ENCODE measurements around the gene LPP.
"Not testable (repeated sequence)": the region's sequence is repeated elsewhere in the genome, so short reads cannot be mapped to it uniquely, and the experiment has no call there.

LPP gene

GRCh38 chr3:188700918-188701317 is 547.0 kb downstream of the LPP start:
- no peak for DNase-seq (ENCODE audit: low read depth, low spot score)

- DNase-seq (ENCODE audit: low read depth, low spot score): no peak
Observed at GRCh38 chr3:188701485-188701969, 547.6 kb downstream of the LPP start.

- DNase-seq (ENCODE audit: low read depth, low spot score): not testable (repeated sequence)
Observed at GRCh38 chr3:188702028-188702427, 548.1 kb downstream of the LPP start.

- no peak for DNase-seq (ENCODE audit: low read depth, low spot score)
Observed at GRCh38 chr3:188706176-188706575, 552.2 kb downstream of the LPP start.

DNA sequence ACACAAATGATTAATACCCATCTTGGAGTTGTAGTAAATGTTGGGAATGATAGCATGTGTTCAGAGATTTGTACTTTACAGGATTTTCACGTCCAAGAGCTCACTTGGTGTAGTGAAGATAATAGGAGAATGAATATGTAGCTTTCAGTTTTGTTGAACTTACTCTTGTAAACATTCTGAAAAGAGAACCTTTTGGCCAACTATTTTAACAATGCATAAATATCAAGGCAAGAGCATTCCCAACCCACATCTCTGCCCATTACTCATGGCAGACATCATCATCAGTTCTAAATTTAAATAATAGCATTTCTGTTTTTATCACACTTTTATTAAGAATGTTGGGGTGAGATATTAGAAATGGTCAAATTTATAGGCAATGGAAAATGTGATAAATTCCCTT is 552.6 kb downstream of the LPP start:
- DNase-seq (ENCODE audit: low read depth, low spot score): no peak

DNA sequence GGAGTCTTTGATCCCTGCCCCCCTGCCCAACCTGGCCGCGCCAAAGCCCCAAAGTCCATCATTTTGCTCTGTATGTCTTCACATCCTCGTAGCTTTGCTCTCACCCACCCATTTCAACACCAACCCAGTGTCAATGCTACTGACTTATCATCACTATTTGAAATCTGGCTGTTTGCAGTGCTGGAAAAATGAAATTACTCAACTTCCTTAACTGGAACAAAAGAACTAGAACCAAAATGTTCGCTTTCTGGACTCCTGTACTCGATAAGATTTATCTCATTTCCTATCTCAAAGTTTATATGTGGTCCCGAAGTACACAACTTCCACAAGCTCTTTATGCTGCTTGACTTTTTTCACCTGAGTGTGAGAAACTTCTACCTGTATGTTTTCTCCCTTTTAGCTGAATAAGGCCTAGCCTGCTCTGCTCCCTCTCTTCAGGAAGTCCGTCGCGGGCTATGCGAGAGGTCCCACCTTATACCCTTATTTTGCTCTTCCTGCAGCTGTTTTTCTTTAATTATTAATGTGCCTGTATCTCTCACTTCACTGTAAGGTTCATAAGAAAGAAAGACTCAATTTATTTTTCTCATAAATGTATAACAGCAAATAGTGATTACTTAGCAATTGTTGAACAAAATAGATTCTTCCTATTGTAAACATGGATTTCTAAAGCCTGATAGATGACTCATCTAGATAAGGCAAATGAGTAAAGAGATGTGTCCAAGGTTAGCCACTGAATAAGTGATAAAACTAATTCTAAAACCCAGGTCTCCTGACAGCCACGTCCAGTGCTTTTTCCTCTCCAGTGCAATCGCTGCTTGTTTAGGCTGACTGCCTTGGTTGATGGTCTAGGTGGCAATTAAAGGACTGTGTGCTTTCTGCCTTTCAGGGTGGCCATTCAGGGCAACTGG is 553.7 kb downstream of the LPP start:
- no peak for DNase-seq (ENCODE audit: low read depth, low spot score)

GRCh38 chr3:188711881-188712247 is 557.9 kb downstream of the LPP start:
- DNase-seq (ENCODE audit: low read depth, low spot score): no peak

DNA sequence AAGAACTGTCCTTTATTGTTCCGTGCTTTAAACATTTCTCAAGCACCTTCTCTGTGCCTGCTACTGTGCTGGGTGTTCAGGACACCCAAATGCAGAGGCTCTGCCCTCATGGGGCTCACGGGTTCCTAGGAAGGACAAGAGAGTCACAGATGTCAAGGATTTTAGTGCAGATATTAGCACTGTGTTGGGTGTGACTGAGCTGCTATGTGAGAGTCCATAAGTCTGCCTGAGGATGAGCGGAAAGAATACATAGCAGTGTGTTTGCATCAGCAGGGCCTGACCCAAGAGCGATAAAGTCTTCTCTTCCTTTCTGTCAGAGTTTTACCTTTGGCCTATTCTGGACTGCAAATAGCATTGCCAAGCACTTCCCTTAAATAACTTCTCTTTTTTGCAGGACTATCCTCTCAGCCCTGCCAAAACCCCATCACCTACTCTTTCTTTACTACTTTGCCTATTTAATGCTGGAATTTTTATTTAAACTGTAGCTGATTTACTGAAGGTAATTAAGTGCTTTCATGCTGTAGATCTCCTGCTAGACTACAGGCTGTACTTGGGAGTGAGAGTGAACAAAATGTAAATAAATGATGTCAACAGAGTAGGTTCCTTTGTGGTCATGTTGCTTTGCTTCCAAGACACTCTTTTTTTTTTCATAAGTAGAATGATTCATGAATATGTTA is 558.4 kb downstream of the LPP start:
- DNase-seq (ENCODE audit: low read depth, low spot score): no peak

GRCh38 chr3:188712991-188713390 is 559.0 kb downstream of the LPP start:
- DNase-seq (ENCODE audit: low read depth, low spot score): no peak

GRCh38 chr3:188719545-188719944 is 565.6 kb downstream of the LPP start:
- DNase-seq (ENCODE audit: low read depth, low spot score): no peak

DNA sequence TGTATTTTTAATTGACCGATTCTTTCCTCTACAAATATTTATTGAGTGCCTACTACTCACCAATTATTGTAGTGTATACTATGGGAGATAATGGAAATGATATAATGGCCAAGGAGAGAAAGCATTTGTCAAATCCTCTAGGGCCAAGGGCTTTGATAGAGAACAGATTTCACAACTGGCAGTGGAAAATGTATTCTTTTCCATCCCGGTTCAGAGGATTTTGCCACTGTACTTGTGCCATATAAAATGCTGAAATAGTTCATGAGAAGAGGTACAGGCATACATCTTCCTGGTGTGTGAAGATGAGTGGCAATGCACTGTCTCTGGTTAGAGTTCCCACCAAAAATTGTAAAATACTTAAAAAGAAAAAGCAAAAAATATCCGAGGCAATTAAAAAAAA is 566.3 kb downstream of the LPP start:
- DNase-seq (ENCODE audit: low read depth, low spot score): no peak

GRCh38 chr3:188720636-188721035 is 566.7 kb downstream of the LPP start:
- DNase-seq (ENCODE audit: low read depth, low spot score): no peak

DNA sequence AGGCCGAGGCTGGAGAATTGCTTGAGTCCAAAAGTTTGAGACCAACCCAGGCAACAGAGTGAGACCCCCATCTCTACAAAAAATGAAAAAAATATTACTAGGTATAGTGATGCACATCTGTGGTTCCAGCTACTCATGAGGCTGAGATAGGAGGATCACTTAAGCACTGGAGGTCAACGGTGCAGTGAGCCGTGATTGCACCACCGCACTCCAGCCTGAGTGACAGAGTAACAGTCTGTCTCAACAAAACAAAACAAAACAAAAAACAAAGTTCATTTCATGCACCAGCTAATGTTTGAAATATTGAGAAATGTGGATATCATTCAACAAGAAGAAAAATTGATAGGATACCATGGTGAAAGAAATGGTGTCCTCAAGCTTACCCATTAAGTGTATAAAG is 567.4 kb downstream of the LPP start:
- no peak for DNase-seq (ENCODE audit: low read depth, low spot score)

- DNase-seq (ENCODE audit: low read depth, low spot score): no peak
Observed at GRCh38 chr3:188721990-188722389, 568.0 kb downstream of the LPP start.

GRCh38 chr3:188722963-188723362 is 569.0 kb downstream of the LPP start:
- no peak for DNase-seq (ENCODE audit: low read depth, low spot score)

DNA sequence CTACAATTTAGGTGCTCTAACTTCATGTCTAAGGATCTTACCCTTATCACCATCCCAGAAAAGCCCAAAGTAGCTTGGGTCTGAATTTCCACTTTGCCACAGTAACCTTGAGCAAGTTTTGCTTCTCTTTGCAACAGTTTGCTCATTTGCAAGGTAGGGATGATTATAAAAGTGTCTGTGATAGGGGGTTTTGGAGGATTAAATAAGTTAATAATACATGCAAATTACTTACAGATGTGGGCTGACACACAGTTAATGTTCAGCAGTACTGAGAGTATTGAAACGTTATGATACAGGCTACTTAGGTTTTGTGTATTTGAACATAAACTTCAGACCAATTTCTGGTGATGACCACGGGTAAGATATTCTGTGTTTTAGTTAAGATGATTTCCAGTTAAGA is 573.1 kb downstream of the LPP start:
- no peak for DNase-seq (ENCODE audit: low read depth, low spot score)

- DNase-seq (ENCODE audit: low read depth, low spot score): no peak
Observed at GRCh38 chr3:188728371-188728896, 574.5 kb downstream of the LPP start.

GRCh38 chr3:188729422-188729821 is 575.5 kb downstream of the LPP start:
- no peak for DNase-seq (ENCODE audit: low read depth, low spot score)

- no peak for DNase-seq (ENCODE audit: low read depth, low spot score)
Observed at GRCh38 chr3:188734395-188734794, 580.4 kb downstream of the LPP start.

DNA sequence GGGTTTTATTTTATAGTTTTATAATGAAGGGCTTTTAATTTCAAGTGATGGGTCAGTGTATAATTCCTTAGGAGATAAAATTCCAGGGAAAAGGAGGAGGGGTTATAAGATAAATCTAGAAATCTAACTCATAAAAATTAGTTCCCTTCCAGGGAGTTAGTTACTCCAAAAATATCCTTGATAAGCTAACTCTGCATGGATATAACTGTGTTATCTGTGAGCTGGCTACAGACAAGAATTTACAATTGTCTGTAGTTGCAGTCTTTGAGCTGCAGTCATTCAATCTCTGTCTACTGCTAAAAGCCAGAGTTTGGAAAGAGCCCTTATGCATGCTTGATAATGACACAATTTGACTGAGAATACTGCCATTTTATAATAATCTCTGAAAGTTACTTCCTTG is 585.6 kb downstream of the LPP start:
- DNase-seq (ENCODE audit: low read depth, low spot score): no peak

DNA sequence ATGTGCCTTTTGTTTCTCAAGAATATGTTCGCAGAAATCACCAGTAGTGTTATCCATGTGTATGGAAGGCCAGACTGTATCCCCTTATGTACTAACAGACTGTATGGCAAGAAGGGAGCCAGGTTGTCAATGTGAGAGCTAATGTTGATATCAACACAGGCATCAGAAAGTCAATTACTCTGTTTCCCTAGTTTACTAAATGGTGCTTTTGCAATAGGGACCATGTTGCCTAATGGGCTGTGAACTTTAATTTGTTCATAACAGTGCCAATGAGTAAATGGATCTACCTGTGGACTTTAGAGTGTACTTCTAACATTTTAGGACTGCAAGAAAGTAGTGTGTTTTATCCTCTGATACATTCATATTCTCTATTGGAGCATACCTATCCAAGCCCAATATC is 586.1 kb downstream of the LPP start:
- DNase-seq (ENCODE audit: low read depth, low spot score): no peak

DNA sequence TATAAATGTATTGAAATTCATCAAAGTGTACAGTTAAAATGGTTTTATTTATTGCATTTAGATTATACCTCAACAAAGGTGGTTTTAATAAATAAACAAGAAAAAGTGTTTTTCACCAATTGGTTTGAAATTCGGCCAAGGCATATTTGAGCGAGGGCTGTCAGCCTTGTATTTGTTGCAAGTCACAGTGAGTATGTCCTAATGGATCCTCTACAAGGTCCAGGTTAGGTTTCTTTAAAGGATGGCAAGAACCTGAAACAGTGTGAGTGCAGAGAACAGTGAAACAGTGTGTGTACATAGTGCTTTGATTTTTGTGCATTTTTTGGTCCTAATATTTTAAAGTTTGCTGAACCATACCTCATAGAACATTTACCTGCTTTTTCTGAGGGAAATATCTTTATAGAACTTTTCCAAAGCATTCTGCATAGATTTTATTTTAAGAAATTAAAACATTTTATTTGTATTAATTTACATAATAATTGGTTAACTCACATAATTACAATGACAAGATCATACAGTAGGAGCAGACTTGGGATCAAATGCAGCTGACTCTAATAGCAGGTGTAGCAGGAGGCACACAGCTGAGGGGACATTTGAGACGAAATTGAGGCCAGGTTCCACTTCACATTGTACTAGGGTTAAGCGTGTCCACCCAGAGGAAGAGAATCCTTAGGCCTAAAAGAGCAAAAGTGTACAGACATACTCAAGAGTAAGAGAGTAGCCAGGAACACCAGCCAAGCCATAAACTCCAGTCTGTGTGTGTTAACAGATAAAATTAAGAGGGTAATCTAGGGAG is 589.0 kb downstream of the LPP start:
- DNase-seq (ENCODE audit: low read depth, low spot score): no peak

Measured in activated naive CD8-positive, alpha-beta T cell treated with anti-CD3 and anti-CD28 coated beads, Interleukin-2, amount 50 U/mL, for 16 hours (primary cell).